ENCODE results near the gene TBC1D19.

GRCh38 chr4:26723216-26723615 lies 139.3 kb downstream of the TBC1D19 start:
- TF ChIP-seq CTCF (conservative IDR thresholded peaks at IDR 0.05; ENCODE audit: low read length) (no peak), EZH2phosphoT487 (IDR thresholded peaks at IDR 0.05; ENCODE audit: borderline replicate concordance) (no peak)

Measured in Loucy (cell line).